C4-2B (cell line): ENCODE measurements around the gene NCK2.
"Not testable (repeated sequence)": the region's sequence is repeated elsewhere in the genome, so short reads cannot be mapped to it uniquely, and the experiment has no call there.

Source experiments
- ZFX ChIP-seq: fragments of 450-650 bp; IDR thresholded peaks from 2 replicates; pipeline ENCODE4 v1.6.1; 2017
- TF ChIP-seq, protein P1 (sequence below): fragments of 450-650 bp; conservative IDR thresholded peaks from 2 replicates; pipeline ENCODE4 v1.5.1; 2017; ENCODE audit warnings: mild to moderate bottlenecking

GRCh38 chr2:105771291-105771690 is 26.6 kb downstream of the NCK2 start:
- TF ChIP-seq, protein P1, sequence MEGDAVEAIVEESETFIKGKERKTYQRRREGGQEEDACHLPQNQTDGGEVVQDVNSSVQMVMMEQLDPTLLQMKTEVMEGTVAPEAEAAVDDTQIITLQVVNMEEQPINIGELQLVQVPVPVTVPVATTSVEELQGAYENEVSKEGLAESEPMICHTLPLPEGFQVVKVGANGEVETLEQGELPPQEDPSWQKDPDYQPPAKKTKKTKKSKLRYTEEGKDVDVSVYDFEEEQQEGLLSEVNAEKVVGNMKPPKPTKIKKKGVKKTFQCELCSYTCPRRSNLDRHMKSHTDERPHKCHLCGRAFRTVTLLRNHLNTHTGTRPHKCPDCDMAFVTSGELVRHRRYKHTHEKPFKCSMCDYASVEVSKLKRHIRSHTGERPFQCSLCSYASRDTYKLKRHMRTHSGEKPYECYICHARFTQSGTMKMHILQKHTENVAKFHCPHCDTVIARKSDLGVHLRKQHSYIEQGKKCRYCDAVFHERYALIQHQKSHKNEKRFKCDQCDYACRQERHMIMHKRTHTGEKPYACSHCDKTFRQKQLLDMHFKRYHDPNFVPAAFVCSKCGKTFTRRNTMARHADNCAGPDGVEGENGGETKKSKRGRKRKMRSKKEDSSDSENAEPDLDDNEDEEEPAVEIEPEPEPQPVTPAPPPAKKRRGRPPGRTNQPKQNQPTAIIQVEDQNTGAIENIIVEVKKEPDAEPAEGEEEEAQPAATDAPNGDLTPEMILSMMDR = not testable (repeated sequence)
- not testable (repeated sequence) for TF ChIP-seq ZFX
